ENCODE data around the gene AP1M2.

The AP1M2 gene

GRCh38 chr19:10587022-10587838, at the start of gene AP1M2:
AP1M2 (minus strand) TSS chr19:10587312; CDS start chr19:10587231, 81 bp downstream.
- H3K27me3 ChIP-seq (ENCODE audit: insufficient read depth, low read length), result no peaks in the 10 kb centered on the region; the same call in 1 of the 2 replicates
- no peak within 1 kb of the TSS for H3K9ac ChIP-seq (ENCODE audit: low read length)
- no peak within 1 kb of the TSS for H3K27ac ChIP-seq (ENCODE audit: low read depth, low read length, poor library complexity, severe bottlenecking)
- peaks cover 9% of the 10 kb centered on the region for H3K4me1 ChIP-seq (ENCODE audit: insufficient read depth, low read length, severe bottlenecking)
- H3K9me3 ChIP-seq (ENCODE audit: low read length), result no peaks in the 10 kb centered on the region
- no peaks in the 10 kb centered on the region for H4K20me1 ChIP-seq (ENCODE audit: insufficient read depth, low read length)
- H3F3A ChIP-seq (ENCODE audit: insufficient read depth, low read length), result no peaks in the 10 kb centered on the region
- H3K4me2 ChIP-seq (ENCODE audit: low read length), result no peak within 1 kb of the TSS
- H3K36me3 ChIP-seq (ENCODE audit: insufficient read depth, low read length), result no peaks in the 10 kb centered on the region
- H2AFZ ChIP-seq (ENCODE audit: low read length), result no peak within 1 kb of the TSS
- no peak within 1 kb of the TSS for H3K4me3 ChIP-seq (ENCODE audit: low read depth, low read length, poor library complexity, severe bottlenecking)
- H3K79me2 ChIP-seq (ENCODE audit: insufficient read depth, low read length), result no peaks in the 10 kb centered on the region
- no peaks in the 10 kb centered on the region for H3K9me2 ChIP-seq (ENCODE audit: low read depth, low read length)
- no peak for TF ChIP-seq CTCF (IDR thresholded peaks at IDR 0.05; ENCODE audit: low read length)
- TF ChIP-seq EZH2 (IDR thresholded peaks at IDR 0.05; ENCODE audit: borderline replicate concordance, low read length), result no peak

GRCh38 chr19:10636304-10636972, 49.3 kb upstream of the AP1M2 start:
- Histone ChIP-seq H3K4me3 (ENCODE audit: low read depth, low read length, poor library complexity, severe bottlenecking) (no peak overlapping the region), H4K20me1 (ENCODE audit: insufficient read depth, low read length) (no peaks in the 10 kb centered on the region), H3K4me2 (ENCODE audit: low read length) (no peak overlapping the region), H3K4me1 (ENCODE audit: insufficient read depth, low read length, severe bottlenecking) (no peaks in the 10 kb centered on the region), H3K79me2 (ENCODE audit: insufficient read depth, low read length) (no peaks in the 10 kb centered on the region), H3K27ac (ENCODE audit: low read depth, low read length, poor library complexity, severe bottlenecking) (no peak overlapping the region), H3K36me3 (ENCODE audit: insufficient read depth, low read length) (peaks cover 87% of the 10 kb centered on the region), H3F3A (ENCODE audit: insufficient read depth, low read length) (no peaks in the 10 kb centered on the region), H2AFZ (ENCODE audit: low read length) (no peak overlapping the region), H3K9me3 (ENCODE audit: low read length) (no peaks in the 10 kb centered on the region), H3K27me3 (ENCODE audit: insufficient read depth, low read length) (no peaks in the 10 kb centered on the region), H3K9ac (ENCODE audit: low read length) (no peak overlapping the region), H3K9me2 (ENCODE audit: low read depth, low read length) (no peaks in the 10 kb centered on the region)
- no peak for TF ChIP-seq CTCF (IDR thresholded peaks at IDR 0.05; ENCODE audit: low read length)
- no peak for TF ChIP-seq EZH2 (IDR thresholded peaks at IDR 0.05; ENCODE audit: borderline replicate concordance, low read length)

GRCh38 chr19:10634963-10635362, 47.9 kb upstream of the AP1M2 start:
- peaks cover 82% of the 10 kb centered on the region for H3K36me3 ChIP-seq (ENCODE audit: insufficient read depth, low read length)
- no peak overlapping the region for H3K9ac ChIP-seq (ENCODE audit: low read length)
- H3K9me3 ChIP-seq (ENCODE audit: low read length), result no peaks in the 10 kb centered on the region
- H4K20me1 ChIP-seq (ENCODE audit: insufficient read depth, low read length), result no peaks in the 10 kb centered on the region
- H3K79me2 ChIP-seq (ENCODE audit: insufficient read depth, low read length), result no peaks in the 10 kb centered on the region
- no peak overlapping the region for H2AFZ ChIP-seq (ENCODE audit: low read length)
- TF ChIP-seq EZH2 (IDR thresholded peaks at IDR 0.05; ENCODE audit: borderline replicate concordance, low read length) (no peak), CTCF (IDR thresholded peaks at IDR 0.05; ENCODE audit: low read length) (no peak)
- no peaks in the 10 kb centered on the region for H3K4me1 ChIP-seq (ENCODE audit: insufficient read depth, low read length, severe bottlenecking)
- no peak overlapping the region for H3K27ac ChIP-seq (ENCODE audit: low read depth, low read length, poor library complexity, severe bottlenecking)
- no peaks in the 10 kb centered on the region for H3K9me2 ChIP-seq (ENCODE audit: low read depth, low read length)
- no peak overlapping the region for H3K4me3 ChIP-seq (ENCODE audit: low read depth, low read length, poor library complexity, severe bottlenecking)
- no peaks in the 10 kb centered on the region for H3K27me3 ChIP-seq (ENCODE audit: insufficient read depth, low read length)
- no peak overlapping the region for H3K4me2 ChIP-seq (ENCODE audit: low read length)
- no peaks in the 10 kb centered on the region for H3F3A ChIP-seq (ENCODE audit: insufficient read depth, low read length)

All from OCI-LY1 (cell line).